ENCODE results near the gene FBXO41.
"Not testable (repeated sequence)": the region's sequence is repeated elsewhere in the genome, so short reads cannot be mapped to it uniquely, and the experiment has no call there.

The FBXO41 gene

DNA sequence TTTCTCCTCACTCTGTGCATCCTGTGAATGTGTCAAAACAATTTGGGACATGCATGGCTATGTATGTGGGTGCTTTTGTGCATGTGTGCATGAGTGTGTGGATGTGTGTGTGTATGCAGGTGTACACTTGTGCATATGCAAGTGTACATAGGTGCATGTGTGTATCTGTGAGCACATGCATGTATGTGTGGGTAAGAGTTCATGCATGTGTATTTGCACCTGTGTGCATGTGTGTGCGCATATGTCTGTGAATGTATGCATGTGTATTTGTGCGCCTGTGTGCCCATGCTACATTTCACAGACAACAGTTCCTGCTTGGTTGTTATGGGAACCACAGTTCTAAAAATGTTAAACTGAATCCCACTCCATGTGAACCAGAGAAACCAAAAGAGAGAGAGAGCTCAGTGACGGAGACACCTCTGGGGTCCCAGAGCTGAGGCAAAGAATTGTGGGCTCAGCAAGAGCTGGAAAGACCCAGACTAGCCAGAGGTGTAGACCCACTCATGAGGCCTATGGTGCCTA lies 1.9 kb upstream of the FBXO41 start:
- no peak for DNase-seq (ENCODE audit: low spot score)

DNA sequence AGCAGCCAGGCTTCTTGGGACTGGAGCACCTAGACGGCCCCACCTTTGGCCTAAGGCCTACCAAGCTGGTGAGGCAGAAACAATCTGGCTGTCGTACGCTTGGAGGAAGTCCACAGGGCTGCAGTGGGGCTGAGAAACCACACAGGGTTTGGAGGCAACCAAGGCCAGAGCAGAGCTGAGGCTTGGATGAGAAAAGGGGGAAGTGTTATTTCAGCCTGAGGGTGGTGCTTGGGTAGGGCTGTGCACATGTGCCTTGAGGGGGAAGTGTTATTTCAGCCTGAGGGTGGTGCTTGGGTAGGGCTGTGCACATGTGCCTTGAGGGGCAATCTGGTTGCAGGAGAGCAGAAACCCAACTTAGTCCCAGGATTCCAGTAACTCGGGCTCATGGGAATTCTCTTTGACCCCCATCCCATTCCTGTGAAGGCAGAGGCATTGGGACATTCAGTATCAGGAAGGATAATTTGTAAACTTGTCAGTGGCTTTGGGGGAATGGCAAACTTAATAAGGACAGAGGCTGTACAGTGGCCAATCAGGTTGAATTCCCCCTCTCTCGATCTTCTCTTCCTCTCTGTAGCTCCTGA lies 971 bp upstream of the FBXO41 start:
- DNase-seq (ENCODE audit: low spot score): peak; percentile 96

DNA sequence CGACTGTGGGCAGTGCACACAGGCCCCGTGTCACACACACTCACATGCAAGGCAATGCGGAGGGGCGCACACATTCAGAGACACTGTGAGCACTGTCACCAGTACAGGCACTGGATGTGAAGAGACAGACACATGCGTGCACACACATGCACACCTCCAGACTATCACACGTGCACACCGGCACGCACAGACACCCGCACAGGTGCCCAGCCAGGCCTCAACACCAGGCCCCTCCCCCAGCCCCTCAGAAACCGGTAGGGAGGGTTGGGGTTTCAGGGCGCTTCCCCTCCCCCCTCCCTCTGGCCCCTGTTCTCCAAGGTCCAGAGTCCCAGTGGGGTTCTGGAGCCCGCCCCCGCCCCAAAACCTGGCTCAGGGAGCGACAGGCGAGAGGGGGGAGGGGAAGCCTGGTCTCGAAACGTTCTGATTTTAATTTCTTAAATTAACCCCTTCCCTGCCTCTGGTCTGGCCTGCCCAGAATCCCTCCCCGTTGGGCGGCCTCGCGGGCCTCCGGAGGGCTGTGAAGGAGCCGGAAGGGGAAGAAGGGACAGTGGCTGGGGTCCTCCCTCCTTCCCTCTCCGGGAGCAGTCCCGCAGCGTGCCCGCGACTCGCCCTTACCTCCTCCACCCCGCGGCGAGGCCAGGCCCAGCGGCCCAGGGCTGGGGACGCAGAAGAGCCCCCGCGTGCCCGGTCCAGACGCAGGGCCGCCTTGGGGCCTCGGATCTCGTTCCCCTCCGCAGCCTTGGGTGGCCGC lies 558 bp downstream of the FBXO41 start:
- DNase-seq (ENCODE audit: low spot score): peak; percentile 67

DNA sequence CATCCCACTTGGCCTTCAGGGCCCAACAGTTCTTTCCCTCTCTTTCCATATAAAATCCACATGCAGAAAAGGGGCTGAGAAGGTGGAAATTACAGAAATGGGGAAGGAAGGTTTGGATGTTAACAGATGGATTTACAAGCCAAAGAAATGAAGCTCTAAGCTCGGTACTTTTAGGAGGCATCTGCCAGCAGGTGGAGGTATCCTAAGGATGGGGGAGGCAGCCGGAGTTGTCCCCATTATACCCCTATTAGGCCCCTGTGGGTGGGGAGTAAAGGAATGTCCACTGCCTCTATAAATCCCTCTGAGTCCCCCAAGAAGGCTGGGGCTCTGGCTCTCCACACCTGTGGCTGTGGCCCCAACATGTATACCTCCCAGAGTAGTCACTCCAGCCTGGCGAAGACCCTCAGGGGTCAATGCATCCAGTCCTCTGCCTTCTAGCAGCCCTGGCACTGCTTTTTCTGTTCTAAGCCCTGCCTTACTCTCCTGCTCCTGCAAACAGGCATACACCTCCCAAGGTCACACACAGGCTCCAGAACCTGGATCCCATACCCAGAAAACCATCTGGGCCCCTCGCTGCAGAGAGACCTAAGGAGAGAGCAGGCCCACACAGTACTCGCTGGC lies 1.2 kb downstream of the FBXO41 start:
- DNase-seq (ENCODE audit: low spot score): peak; percentile 25

DNA sequence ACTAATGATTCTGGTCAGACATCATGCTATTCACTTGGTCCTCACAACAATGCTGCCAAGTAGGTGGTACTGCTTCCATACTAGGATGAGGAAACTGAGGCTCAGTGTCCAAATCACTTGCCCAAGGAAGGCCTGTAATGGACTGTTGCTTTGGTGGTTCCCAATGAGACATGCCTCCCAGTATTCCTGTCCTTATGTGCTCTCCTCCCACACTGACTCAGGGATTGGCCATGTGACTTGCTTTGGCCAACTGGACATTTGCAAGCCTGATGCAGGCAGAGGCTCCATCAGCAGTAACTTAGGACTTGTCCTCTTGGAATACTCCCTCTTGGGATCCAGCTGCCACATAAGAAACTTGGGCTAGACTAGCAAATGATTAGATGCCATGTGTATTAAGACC lies 3.0 kb downstream of the FBXO41 start:
- no peak for DNase-seq (ENCODE audit: low spot score)

DNA sequence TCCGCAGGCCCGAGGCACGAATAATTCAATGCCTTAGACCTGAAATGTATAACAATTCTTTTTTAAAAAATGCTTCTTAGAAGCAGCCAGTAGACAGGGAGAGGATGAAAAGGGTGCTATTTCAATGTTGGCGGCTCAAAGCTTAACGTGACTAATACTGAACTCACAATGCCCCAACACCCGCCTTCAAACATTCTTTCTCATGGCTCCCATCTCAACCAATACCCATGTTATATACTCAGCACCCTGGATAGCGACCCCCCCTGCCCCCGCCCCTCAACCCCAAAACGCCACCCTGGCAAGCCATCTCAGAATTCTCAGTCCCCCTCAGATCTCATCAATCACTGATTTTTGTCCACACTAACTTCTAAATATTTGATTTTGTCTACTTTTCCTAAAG lies 4.4 kb downstream of the FBXO41 start:
- DNase-seq (ENCODE audit: low spot score): no peak

DNA sequence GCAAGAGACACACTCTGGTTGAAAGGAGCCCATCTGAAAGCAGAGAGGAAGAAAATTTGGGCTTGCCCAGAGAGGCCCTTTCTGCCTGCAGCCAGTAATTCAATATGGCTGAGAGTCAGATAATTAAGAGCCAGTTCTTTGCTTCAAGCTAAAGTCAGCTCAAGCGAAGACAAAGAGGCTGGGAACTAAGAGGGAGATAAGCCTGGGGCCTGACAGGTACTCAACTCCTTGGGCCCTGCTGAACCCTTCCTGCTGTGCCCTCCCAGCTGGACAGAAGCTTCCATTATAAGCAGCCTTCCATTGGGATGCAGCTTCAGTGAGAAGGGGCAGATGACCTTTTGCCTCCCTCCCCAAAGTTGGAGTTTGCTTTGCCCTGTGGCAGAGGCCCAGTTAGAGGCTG lies 12.0 kb downstream of the FBXO41 start:
- no peak for DNase-seq (ENCODE audit: low spot score)

DNA sequence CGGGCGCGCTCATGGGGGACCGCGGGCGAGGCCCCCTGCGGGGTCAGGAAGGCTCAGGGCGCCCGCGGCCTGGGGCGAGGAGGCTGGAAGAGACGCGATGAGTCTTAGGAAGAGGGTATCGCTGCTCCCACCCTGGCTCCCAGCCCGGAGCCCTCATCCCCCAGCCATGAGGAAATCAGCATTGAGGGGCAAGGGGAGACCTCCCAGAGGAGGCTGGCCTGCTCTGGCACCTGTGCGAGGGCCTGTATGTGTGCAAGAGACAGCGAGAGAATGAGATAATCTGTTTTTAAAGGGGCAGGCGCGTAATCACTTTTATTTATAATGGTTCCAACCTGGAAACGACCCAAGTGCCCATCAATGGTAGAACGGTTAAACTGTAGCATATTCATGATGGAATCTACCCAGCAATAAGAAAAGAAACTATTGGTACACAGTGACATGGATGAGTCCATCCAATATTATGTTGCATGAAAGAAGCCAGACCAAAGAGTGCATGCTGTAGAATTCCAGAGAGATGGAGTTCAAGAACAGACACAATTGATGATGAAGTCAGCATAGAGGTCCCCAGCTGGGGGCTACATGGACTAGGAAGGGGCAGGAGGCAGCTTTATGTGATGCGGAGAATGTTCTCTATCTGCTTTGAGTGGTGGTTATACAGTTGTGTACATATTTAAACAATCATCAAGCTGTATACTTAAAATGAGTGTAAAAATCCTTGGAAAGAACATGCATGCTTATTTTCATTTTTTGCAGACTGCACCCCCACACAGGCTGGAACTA lies 14.4 kb downstream of the FBXO41 start:
- no peak for DNase-seq (ENCODE audit: low spot score)

DNA sequence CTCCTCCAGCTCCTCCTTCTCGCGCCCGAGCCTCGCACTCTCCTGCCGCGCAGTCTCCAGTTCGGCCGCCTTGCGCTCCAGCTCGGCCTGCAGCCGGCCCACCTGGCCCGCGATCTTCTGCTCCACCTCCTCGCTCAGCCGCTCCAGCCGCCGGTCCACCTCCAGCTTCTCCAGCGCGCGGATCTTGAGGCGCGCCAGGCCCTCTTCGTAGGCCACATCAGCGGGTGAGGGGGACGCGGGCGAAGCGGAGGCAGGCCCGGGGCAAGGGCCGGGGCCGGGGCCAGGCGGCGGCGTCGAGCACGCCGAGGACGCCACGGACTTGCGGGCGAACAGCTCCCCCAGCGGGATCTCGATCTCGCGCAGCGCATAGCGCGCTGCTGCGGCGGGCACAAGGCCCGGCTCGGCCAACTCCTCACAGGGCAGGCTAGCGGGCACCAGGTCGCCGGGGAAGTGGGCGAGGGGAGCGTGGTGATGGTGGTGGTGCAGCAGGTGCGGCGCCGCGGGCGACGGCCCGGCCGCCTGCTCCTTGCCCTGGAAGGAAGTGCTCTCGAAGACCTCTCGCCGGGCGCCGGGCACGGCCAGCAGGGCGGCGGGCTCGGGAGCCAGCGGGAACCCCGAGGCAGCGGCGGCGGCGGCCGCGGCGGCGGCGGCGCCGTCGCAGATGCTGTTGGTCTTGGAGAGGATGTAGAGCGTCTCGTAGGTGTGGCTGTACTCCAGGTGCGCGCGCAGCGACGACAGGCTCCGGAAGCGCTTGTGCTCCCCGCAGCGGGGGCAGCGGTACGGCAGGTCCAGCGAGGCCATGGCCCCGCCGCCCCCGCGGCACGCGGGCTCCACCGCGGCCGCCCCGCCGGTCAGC lies 15.2 kb downstream of the FBXO41 start:
- DNase-seq (ENCODE audit: low spot score): no peak

DNA sequence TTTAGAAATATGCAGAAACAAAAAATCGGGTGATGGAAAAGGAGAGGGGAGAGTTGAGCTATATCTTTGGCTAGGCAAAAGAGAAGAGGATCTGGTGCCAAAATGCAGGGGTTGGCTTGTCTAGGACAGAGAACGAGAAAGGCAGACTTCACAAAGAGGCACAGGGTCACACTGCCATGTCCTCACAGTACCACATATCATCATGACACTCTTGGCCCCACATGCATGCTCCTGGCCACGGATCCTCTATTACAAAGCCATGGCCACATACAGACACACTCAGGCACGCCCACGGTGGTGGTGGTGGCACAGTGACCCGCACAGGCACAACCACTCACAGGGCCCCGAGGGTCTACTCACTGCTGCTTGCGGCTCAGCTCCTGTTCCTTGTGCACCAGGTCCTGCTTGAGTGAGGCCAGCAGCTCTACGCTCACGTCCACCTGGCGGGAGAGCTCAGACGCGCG lies 15.9 kb downstream of the FBXO41 start:
- DNase-seq (ENCODE audit: low spot score): no peak

DNA sequence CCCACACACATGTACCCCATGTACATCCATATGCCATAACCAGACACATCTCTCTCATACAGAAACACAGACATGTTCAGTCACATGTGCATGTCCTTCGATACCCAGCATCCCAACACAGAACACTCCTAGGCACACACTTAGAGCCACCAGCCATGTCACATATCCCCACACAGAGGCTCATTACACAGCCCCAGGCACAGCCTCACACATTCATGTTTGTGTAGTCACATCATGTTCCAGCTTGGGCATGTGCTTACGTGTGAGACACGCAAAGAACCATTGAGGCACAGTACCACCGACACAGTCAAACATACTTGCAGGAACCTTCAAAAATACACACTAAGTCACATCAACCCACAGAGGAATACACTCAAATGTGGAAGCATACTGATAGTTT lies 17.3 kb downstream of the FBXO41 start:
- no peak for DNase-seq (ENCODE audit: low spot score)

DNA sequence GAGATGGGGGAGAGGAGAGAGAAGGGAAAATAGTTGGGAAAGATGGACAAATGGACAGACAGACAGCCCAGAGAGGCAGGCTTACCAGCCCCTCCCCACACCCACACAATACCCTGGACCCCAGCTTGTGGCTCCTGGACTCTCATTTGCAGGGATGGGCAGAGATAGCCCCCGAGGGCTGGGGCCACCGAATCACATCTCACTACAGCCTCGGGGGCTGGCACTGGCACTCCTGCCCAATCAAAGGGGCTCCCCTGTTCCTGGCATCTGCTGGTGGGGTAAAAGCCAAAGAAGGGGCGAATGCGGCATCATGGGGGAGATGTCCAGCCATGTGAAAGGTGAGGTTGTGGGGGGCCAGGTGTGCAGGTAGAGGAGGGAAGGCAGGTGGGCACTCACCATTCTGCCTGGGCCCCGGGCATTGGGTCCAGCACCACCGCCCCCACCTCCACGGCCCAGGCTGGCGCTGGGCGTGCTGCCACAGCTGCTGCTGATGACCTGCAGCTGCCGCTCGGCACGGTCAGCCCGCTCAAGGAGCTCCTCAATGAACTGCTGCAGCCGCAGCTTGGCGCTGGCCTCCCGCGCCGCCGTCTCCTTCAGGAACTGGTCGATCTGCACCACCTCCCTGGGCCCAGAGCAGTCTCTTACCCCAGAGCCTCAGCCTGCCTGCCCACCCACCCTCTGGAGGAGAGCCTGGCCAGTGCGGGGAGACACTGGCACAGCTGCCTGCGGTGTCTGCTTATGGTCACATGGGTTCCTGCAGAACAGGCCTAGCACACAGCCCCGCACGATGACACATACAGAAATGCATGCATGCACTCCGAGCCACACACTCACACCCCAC lies 18.0 kb downstream of the FBXO41 start:
- no peak for DNase-seq (ENCODE audit: low spot score)

DNA sequence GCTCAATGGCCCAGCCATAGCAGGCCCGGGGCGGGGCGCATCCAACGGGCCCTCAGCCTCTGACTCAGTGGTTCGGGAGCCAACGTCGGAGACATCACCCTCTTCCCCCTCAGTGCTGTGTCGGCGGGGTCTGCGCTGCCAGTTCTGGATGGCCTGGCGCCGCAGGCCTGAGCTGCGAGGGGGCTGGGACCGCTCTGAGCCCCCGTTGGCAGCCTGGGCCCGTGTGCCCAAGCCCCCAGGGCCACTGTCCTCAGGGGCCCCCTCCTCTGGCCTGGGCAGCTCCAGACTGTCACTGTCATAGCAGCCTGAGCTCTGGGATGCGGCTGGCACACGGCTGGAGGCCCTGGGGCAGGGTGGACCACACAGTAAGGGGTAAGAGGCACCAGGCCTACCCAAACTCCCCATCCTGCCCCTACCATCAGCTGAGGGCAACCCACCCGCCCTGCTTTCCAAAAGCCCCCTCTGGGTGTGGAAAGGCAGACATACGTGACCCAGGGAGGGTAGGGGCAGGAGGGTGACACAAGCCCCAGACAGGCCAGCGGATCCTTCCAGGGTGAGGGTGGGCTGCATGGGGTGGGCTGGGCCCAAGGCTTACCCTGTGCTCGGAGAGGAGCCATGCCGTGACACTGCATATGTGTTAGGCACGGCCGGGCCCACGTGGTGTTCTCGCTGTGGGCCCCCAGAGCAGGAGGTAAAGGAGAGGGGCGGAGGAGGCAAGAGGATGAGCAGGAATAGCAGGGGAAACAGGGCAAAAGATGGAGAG lies 18.8 kb downstream of the FBXO41 start:
- no peak for DNase-seq (ENCODE audit: low spot score)

DNA sequence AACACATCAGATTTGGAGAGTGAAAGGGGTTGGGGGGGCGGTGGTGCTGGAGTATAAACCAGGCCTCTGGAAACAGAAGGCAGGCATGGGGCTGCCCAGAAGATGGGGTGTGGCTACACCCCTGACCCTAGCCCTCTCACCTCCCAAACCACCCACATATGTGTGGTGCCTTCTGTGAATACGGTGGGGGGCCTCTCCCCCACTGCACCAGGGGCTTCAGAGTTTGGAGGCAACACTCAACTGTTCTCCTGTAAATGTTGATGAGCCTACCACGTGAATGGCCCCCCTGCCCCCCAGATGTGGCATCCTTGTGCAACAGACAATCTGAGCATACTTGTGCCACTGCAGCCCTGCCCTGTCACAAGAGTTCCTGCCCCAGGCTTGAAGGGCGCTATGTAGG lies 19.5 kb downstream of the FBXO41 start:
- DNase-seq (ENCODE audit: low spot score): no peak

DNA sequence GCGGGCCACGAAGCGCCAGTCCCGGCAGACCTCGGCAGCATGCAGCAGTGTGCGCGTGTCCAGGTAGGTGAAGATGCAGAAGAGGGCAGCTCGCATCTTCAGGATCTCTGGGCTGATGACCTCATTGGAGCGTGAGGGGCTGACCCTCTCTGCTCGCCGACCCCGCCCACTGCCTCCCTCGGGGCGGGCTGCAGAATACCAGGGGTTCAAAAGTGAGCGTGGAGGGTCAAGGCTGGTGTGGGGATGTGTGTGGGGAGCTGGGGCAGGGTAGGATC lies 20.0 kb downstream of the FBXO41 start:
- no peak for DNase-seq (ENCODE audit: low spot score)

DNA sequence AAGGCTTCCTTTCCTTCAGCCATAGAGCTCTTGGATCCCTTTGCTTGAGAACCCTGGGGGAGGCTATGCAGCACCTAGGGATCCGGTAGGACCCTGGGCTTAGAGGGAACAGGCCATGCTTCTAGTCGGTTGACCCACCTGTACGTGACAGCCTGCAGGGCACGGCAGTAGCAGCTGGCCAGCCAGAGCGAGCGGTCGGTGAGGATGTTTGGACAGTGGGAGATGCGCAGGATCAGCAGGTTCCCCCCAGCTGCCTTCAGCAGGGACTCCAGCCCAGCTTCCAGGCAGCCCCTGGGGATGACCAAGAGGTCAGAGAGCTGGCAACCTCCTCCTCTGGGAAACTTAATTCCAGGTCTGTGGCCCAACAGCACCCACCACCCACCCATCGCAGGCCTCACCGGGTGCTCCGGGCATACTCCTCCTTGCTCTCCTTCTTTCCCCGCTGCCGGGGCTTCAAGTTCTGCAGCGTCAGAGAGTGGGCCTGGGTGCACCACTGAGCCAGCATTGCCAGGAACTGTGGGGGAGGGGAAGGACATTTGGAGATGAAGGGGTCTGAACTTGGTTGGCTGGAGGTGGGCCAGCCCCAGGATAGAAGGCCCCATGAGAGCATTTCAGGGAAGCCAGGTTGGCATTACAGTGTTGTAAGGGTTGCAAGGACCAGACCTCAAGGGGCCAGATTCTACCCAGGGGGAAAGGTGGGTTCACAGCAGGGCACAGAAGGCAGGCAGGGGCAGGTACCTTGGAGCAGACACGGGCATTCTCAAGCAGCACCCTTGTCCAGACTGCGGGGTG lies 20.5 kb downstream of the FBXO41 start:
- DNase-seq (ENCODE audit: low spot score): no peak

DNA sequence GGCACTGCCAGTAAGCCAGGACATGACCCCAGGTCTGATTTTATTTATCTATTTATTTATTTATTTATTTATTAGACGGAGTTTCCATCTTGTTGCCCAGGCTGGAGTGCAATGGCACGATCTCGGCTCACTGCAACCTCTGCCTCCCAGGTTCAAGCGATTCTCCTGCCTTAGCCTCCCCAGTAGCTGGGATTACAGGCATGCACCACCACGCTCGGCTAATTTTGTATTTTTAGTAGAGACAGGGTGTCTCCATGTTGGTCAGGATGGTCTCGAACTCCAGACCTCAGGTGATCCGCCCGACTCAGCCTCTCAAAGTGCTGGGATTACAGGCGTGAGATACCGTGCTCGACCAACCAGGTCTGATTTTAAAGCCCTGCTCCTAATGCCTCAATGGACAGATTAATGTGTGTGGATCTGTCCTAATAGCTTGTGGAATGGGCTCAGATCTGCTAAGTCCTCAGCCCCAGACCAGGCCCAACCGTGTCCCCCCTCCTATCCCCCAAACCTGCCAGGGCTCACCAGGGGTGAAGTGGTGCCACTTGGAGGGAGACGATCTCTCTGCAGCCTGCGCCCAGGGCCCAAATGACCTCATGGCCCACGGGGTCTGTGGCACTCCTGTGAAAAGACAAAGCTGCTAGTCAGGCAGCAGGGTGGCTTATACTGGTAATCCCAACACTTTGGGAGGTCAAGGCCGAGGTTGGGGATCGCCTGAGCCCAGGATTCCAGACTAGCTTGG lies 21.4 kb downstream of the FBXO41 start:
- not testable (repeated sequence) for DNase-seq (ENCODE audit: low spot score)

DNA sequence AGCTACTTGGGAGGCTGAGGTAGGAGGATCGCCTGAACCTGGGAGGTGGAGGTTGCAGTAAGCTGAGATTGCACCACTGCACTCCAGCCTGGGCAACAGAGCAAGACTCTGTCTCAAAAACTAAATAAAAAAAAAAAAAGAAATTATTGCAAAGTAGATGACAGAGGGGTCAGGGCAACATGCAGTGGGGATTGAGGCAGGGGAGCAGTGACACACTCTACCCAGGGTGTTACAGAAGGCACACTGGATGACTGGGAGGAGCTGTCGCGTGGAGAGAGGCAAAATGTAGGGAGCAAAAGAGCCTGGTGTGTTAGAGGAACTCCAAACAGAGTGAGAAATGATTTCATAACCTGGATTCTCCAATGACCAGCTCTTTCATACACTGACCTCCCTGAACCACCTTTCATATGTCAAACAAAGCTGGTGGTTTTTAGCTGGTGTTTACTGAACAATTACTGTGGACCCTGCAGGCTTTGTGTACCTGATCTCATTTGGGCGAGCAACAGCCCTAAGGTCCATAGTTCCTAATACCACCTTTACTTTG lies 22.1 kb downstream of the FBXO41 start:
- no peak for DNase-seq (ENCODE audit: low spot score)
